ENCODE data around the gene CTNNA2.

GRCh38 chr2:80529466-80530165 is 1016.8 kb downstream of the CTNNA2 start:
- TF ChIP-seq CTCF (IDR thresholded peaks at IDR 0.05) (no peak), POLR2A (IDR thresholded peaks at IDR 0.05) (no peak)

All from uterus (tissue), 2 donors.